Gastroesophageal sphincter (tissue), 3 donors: ENCODE measurements around the gene LNX2.

ENCODE experiments used
- EP300 ChIP-seq: sonication (generic); formaldehyde crosslinking; IDR thresholded peaks from one replicate; pipeline ENCODE4 v1.6.1; 2017; ENCODE audit warnings: antibody characterized with exemption, mild to moderate bottlenecking
- POLR2AphosphoS5 ChIP-seq: sonication (generic); formaldehyde crosslinking; IDR thresholded peaks from one replicate; pipeline ENCODE4 v1.6.1; 2017; ENCODE audit warnings: antibody characterized with exemption
- TF ChIP-seq, protein P1 (sequence below), 4 experiments: fragments of 200-600 bp in 2 of 4; fragments of 450-650 bp in 2 of 4; sonication (generic) in 1 of 4; IDR thresholded peaks; one replicate each; pipeline ENCODE4 v1.5.1; 2017 to 2019; ENCODE audit warnings: antibody characterized with exemption in 4 of 4, mild to moderate bottlenecking in 2 of 4, moderate library complexity in 2 of 4

DNA sequence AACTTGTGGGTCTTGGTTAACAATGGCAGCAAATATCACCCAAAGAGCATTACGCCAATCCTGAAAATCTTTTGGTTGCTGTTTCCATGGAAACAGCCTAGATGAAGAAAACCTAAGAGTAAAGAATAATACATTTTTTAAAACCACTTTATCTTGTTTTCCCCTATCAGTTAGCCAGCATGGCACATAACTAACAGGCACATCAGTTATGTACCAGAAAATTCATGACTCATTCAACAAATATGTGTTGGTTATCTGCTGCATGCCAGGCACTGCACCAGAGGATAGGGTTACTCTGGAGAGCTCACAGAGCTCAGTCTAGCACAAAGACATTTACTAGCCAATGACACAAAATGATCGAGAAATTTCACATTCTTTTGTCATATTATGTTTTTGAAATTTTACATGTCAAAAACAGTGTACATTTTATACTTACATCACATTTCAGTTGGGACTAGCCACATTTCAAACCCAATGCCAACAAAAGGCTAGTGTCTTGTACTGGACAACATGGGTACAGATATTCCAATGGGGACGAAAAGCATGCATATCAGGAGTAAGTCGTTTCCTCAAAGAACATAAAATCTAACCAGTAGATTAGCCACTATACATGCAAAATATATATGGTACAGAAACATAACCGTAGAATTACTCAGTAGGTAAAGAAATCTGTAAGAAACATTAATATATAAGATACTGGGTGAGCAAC is 20.3 kb downstream of the LNX2 start:
- TF ChIP-seq, protein P1, sequence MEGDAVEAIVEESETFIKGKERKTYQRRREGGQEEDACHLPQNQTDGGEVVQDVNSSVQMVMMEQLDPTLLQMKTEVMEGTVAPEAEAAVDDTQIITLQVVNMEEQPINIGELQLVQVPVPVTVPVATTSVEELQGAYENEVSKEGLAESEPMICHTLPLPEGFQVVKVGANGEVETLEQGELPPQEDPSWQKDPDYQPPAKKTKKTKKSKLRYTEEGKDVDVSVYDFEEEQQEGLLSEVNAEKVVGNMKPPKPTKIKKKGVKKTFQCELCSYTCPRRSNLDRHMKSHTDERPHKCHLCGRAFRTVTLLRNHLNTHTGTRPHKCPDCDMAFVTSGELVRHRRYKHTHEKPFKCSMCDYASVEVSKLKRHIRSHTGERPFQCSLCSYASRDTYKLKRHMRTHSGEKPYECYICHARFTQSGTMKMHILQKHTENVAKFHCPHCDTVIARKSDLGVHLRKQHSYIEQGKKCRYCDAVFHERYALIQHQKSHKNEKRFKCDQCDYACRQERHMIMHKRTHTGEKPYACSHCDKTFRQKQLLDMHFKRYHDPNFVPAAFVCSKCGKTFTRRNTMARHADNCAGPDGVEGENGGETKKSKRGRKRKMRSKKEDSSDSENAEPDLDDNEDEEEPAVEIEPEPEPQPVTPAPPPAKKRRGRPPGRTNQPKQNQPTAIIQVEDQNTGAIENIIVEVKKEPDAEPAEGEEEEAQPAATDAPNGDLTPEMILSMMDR (IDR thresholded peaks at IDR 0.05), result no peak
- TF ChIP-seq EP300 (no peak), POLR2AphosphoS5 (no peak)
